ENCODE data around the gene GLCCI1. TPM values are rescaled to one million over a fixed set of nuclear protein-coding genes. Genes with fewer than 3 reads are reported as not detected.

GLCCI1 gene
- total and polyA plus RNA-seq, 10 of the 15 experiments (the other 5 are each of a cell fraction or from before 2014, with no cell fraction given), result 12.6 to 92.0 (median 27.6) TPM

DNA sequence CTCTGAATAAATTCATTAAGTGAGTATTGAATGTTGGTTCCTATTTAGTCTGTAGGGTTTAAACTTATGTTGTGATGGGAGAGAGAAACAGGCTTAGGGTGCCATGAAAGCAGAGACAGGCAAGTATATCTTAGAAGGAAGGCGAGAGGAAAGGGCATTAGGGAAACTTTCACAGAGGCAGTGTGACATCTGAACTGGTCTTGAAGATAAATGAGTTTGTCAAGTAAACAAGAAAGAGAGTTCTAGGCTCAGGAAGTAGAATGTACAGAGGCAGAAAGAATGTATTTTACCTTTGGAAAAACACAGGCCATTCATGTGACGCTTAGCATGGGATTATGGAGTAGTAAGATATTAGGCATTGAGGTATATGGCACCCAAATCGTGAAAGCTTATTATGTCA is 34.5 kb downstream of the GLCCI1 start:
- POLR2A ChIA-PET, result no interaction called here
- H3K36me3 ChIP-seq (ENCODE audit: control insufficient read depth in 2 of 2, insufficient read depth in 2 of 2, low read length in 1 of 2), result peaks cover 7 to 15% of the 10 kb centered on the region in 2 experiments
- no peaks in the 10 kb centered on the region for H4K20me1 ChIP-seq (ENCODE audit: control insufficient read depth, insufficient read depth)
- FAIRE-seq (no peak), DNase-seq (ENCODE audit: low read depth, low spot score) (no peak), ATAC-seq (no peak)
- H3K4me3 ChIP-seq, result no peak overlapping the region
- H3K27ac ChIP-seq (ENCODE audit: control insufficient read depth, insufficient read depth), result no peak overlapping the region
- no peaks in the 10 kb centered on the region for H3K27me3 ChIP-seq (replicated peaks in 1 of 2; ENCODE audit: control insufficient read depth in 2 of 2, insufficient read depth in 2 of 2, low read length in 1 of 2)
- H3K9me3 ChIP-seq (replicated peaks; ENCODE audit: control insufficient read depth, insufficient read depth, low read length), result peaks cover 9% of the 10 kb centered on the region; the same call in 2 of the 3 replicates
- WGBS (ENCODE audit: insufficient coverage, insufficient replicate concordance, low lambda C conversion rate, missing lambda C conversion rate), result 81% methylated on average over 3 of the region's 3 CpGs
- CTCF ChIA-PET, result interaction anchor here (1.0 kb wide), 1 partner anchor 23 kb away, joined by 3 read pairs; no protein-coding TSS in a partner anchor
- intact Hi-C loops (cut with micrococcal nuclease; ENCODE audit: unreplicated experiment) (no loop called here), in situ Hi-C loops (cut with MboI) (no loop called here)
- H2AFZ ChIP-seq (ENCODE audit: control insufficient read depth, low read depth, low read length), result no peak overlapping the region
- RAD21 ChIA-PET (ENCODE audit: unreplicated experiment), result no interaction called here
- peaks cover 41% of the 10 kb centered on the region for H3K79me2 ChIP-seq (ENCODE audit: control insufficient read depth, insufficient read depth, low read length)
- no peak overlapping the region for H3K9ac ChIP-seq (ENCODE audit: control insufficient read depth, insufficient read depth, low read length)
- SMC1A ChIA-PET (ENCODE audit: uncharacterized antibody, unreplicated experiment), result interaction anchor here (0.8 to 1.5 kb wide), 4 partner anchors 13 to 81 kb away, joined by 3 read pairs; no protein-coding TSS in a partner anchor
- no TSS peak for BruUV-seq (replicated peaks)
- H3K4me1 ChIP-seq (ENCODE audit: control insufficient read depth, insufficient read depth, low read length), result no peaks in the 10 kb centered on the region
- no peak for TF ChIP-seq MLLT1 (IDR thresholded peaks at IDR 0.05)
- TF ChIP-seq, protein P1, sequence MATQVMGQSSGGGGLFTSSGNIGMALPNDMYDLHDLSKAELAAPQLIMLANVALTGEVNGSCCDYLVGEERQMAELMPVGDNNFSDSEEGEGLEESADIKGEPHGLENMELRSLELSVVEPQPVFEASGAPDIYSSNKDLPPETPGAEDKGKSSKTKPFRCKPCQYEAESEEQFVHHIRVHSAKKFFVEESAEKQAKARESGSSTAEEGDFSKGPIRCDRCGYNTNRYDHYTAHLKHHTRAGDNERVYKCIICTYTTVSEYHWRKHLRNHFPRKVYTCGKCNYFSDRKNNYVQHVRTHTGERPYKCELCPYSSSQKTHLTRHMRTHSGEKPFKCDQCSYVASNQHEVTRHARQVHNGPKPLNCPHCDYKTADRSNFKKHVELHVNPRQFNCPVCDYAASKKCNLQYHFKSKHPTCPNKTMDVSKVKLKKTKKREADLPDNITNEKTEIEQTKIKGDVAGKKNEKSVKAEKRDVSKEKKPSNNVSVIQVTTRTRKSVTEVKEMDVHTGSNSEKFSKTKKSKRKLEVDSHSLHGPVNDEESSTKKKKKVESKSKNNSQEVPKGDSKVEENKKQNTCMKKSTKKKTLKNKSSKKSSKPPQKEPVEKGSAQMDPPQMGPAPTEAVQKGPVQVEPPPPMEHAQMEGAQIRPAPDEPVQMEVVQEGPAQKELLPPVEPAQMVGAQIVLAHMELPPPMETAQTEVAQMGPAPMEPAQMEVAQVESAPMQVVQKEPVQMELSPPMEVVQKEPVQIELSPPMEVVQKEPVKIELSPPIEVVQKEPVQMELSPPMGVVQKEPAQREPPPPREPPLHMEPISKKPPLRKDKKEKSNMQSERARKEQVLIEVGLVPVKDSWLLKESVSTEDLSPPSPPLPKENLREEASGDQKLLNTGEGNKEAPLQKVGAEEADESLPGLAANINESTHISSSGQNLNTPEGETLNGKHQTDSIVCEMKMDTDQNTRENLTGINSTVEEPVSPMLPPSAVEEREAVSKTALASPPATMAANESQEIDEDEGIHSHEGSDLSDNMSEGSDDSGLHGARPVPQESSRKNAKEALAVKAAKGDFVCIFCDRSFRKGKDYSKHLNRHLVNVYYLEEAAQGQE (IDR thresholded peaks at IDR 0.05; ENCODE audit: low read depth, low read length), result no peak
- TF ChIP-seq BACH1 (IDR thresholded peaks at IDR 0.05; ENCODE audit: borderline replicate concordance), result no peak
- TF ChIP-seq EGR1 (IDR thresholded peaks at IDR 0.05; ENCODE audit: borderline replicate concordance in 1 of 2, low read depth in 2 of 2, low read length in 2 of 2), result no peak
- no peak for TF ChIP-seq KDM1A (IDR thresholded peaks at IDR 0.05; ENCODE audit: borderline replicate concordance)
- TF ChIP-seq RB1 (IDR thresholded peaks at IDR 0.05; ENCODE audit: borderline replicate concordance), result no peak
- TF ChIP-seq PML (IDR thresholded peaks at IDR 0.05; ENCODE audit: low read length), result no peak
- no peak for TF ChIP-seq CREB1 (IDR thresholded peaks at IDR 0.05; ENCODE audit: low read depth)
- TF ChIP-seq, protein P2, sequence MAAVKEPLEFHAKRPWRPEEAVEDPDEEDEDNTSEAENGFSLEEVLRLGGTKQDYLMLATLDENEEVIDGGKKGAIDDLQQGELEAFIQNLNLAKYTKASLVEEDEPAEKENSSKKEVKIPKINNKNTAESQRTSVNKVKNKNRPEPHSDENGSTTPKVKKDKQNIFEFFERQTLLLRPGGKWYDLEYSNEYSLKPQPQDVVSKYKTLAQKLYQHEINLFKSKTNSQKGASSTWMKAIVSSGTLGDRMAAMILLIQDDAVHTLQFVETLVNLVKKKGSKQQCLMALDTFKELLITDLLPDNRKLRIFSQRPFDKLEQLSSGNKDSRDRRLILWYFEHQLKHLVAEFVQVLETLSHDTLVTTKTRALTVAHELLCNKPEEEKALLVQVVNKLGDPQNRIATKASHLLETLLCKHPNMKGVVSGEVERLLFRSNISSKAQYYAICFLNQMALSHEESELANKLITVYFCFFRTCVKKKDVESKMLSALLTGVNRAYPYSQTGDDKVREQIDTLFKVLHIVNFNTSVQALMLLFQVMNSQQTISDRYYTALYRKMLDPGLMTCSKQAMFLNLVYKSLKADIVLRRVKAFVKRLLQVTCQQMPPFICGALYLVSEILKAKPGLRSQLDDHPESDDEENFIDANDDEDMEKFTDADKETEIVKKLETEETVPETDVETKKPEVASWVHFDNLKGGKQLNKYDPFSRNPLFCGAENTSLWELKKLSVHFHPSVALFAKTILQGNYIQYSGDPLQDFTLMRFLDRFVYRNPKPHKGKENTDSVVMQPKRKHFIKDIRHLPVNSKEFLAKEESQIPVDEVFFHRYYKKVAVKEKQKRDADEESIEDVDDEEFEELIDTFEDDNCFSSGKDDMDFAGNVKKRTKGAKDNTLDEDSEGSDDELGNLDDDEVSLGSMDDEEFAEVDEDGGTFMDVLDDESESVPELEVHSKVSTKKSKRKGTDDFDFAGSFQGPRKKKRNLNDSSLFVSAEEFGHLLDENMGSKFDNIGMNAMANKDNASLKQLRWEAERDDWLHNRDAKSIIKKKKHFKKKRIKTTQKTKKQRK (IDR thresholded peaks at IDR 0.05; ENCODE audit: low read depth, low read length), result no peak
- TF ChIP-seq ZBTB40 (IDR thresholded peaks at IDR 0.05; ENCODE audit: borderline replicate concordance), result no peak
- TF ChIP-seq NR2C2 (IDR thresholded peaks at IDR 0.05; ENCODE audit: borderline replicate concordance, control insufficient read depth, insufficient read length, low read depth), result no peak
- TF ChIP-seq CBX3 (IDR thresholded peaks at IDR 0.05; ENCODE audit: borderline replicate concordance, low read depth), result no peak
- H3K4me2 ChIP-seq (ENCODE audit: control insufficient read depth, insufficient read depth), result no peak overlapping the region
